ENCODE results near the gene MRPL28.
"Not testable (repeated sequence)": the region's sequence is repeated elsewhere in the genome, so short reads cannot be mapped to it uniquely, and the experiment has no call there.

MRPL28 gene

DNA sequence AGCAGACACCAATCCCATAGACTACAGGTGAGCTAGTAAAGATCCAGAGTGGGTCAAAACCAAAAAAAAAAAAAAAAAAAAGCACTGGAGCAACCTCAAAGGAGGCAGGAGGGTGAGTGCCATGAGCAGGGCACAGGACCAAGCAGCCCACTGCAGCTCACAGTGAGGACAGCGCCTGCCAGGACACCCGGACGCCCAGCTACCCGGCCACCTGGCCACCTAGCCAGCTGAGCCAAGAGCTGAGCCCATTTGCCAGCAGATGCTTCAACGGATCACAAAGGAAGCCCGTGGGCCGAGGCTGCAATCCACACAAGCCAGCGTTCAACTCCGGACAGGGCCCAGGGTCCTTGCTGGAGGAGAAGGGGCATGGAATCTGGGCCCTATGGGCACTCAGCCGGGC is 32.9 kb downstream of the MRPL28 start:
- DNase-seq, result no peak

DNA sequence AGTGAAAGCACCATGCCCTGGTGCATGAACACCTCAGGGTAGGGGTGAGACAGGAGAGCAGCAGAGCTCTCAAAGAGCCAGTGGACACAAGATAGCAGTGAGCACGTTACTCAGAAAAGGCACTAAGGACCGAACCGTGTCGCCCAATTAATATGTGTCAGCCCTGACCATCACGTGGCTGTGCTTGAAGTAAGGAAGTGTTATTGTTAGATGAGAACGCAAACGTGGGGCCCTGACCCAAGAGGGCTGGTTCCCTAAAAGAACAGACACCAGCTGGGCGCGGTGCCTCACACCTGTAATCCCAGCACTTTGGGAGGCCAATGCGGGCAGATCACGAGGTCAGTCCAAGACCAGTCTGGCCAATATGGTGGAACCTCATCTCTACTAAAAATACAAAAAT is 34.1 kb downstream of the MRPL28 start:
- no peak for DNase-seq

DNA sequence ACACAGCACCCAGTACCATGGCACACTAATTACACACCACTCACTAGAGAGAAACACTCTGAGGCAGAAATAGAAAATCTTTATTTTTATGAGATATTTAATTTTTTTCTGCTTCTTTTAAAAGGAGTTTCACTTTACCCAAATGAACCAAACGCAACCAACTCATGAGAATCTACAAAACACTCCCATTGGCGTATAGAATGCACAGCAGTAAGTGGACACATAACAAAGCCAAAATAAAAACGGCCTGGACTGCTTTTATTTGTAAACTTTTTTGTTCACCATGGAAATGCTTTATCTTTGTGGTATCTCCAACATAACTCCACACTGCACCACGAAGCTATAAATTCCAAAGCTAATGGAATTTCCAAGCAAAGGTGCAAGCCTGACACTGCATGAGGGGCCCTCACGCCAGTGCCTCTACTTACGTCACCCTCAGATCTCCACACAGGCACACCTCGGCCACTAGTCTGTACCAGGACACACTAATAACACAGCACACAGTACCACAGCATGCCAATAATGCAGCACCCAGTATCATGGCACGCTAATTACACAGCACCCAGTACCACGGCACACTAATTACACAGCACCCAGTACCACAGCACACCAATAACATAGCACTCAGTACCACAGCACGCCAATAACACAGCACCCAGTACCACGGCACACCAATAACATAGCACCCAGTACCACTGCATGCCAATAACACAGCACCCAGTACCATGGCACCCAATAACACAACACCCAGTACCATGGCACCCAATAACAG is 35.3 kb downstream of the MRPL28 start:
- DNase-seq, result not testable (repeated sequence)

DNA sequence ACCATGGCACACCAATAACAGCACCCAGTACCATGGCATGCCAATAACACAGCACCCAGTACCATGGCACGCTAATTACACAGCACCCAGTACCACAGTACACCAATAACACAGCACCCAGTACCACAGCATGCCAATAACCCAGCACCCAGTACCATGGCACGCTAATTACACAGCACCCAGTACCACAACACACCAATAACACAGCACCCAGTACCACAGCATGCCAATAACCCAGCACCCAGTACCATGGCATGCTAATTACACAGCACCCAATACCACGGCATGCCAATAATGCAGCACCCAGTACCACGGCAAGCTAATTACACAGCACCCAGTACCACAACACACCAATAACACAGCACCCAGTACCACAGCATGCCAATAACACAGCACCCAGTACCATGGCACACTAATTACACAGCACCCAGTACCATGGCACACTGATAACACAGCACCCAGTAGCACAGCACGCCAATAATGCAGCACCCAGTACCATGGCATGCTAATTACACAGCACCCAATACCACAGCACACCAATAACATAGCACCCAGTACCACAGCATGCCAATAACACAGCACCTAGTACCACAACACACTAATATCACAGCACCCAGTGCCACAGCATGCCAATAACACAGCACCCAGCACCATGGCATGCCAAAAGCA is 36.0 kb downstream of the MRPL28 start:
- not testable (repeated sequence) for DNase-seq

DNA sequence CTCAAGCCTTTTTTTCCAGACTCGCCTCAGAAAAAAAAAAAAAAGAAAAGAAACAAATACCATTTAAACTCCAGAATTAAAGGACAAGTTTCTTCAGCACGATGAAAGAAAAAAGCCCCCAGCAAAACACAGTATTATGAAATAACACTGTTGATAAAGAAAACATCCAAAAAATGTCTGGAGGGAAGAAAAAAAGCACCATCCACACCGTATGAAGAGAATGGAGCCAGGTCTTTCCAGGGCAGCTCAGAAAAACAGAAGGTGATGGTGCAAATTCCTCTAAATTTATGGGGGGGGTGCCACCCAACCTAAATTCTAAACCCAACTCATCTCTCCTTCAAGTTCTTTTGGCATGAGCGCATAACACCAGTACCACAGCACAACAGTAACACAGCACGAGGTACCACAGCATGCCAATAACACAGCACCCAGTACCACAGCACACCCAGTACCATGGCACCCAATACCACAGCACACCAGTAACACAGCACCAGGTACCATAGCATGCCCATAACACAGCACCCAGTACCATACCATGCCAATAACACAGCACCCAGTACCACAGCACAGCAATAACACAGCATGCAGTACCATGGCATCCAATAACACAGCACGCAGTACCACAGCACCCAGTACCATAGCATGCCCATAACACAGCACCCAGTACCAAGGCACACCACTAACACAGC is 36.8 kb downstream of the MRPL28 start:
- no peak for DNase-seq

DNA sequence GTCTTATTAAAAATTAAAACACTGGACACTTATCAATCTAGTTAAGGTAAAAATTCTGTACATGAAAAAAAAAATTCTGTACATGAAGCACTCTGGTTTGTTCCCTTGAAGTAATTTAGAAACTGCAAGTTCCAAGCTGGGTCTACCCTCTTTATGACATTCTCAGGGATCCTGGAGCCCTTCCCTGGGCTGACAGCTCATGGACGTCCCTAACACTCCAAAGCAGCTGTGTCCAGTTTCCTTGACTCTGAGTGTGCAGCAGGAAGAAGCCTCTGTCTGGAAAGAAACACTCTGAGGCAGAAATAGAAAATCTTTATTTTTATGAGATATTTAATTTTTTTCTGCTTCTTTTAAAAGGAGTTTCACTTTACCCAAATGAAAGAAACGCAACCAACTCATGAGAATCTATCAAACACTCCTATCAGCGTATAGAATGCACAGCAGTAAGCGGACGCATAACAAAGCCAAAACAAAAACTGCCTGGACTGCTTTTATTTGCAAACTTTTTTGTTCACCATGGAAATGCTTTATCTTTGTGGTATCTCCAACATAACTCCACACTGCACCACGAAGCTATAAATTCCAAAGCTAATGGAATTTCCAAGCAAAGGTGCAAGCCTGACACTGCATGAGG is 39.0 kb downstream of the MRPL28 start:
- not testable (repeated sequence) for DNase-seq

DNA sequence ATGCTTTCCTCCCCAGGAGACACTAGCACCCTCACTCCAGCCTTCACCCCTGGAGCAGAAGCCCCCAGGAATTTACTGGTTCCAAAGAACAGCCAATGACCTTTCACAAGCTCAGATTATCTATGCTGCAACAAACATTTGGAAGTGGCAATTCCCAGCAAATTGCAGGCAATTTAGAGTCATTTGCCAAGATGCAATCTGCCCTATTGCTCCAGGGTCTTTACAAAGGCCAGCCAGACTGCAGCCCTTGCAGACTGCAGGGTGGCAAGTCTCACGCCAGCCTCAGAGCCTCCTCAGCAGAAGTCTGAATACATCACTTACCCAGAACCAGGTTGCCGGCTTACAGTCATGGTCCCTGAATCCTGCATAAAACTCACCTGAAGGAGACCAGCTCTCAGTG is 39.6 kb downstream of the MRPL28 start:
- DNase-seq, result no peak

DNA sequence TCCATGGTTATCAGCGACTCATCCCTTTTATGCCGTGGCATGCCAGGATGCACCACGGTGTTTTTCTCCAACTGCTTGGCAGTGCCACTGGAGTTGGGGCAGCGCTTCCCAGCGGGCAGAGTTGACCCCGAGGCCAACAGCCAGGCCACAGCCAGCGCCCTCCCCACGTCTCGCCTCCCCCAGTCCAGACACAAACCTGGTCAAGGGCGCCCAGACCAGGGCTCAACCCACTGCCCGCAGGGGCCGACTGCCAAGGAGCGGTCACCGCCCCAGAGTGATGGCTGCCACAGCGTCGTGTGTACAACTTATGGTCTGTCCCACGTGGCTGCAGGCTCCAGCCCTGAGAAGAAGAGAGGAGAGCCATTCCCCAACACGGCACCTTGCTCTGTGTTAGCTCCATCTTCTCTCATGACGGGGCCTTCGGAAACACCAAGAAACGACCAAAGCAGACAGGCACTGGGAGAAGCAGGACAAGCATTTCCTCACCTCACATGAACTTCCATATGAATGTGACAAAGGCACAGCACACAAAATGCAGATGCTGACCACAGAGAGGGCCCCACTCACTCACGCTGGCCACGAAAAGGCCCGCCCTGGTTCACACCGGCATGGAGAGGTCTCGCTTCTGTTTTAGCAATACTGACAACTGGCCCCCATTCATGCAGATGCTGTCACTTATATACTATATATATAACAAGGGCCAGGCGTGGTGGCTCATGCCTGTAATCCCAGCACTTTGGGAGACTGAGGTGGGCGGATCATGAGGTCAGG is 44.8 kb downstream of the MRPL28 start:
- no peak for DNase-seq

DNA sequence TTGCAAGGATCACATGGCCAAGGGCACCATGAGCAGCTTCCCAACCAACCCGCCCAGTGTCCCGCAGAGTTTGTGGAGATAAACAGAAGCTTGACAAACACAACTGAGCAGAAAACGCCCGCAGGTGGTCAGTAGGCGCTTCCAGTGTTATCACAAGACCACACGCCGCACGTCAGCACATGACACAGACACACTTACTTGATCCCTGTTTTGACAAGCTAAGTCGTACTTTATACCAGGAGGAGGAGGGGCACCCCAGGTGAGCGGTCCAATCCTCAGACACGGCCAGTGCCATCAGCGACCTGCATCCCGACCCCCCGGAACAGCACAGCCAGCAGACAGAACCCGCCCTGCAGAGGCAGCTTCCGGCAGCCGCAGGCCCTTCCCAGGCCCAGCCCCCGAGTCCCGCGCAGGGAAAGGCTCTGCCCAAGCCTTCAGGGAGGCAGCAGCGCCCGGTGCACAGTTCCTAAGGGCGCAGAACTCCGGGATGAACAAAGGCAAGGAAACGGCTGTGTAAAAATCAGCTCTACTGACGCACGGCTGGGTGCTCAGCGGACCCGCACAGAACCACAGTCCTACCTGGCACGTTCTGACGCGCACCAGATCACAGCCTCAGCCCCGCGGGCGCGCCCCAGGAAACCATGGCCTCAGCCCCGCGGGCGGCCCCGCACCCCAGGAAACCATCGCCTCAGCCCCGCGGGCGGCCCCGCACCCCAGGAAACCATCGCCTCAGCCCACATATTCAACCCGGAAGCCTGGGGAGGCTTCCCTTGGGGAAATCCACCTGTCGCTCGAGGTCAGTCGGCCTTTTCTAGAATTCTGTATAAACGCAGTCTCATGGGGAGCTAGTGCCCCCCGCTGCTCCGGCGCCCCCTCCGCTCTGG is 45.6 kb downstream of the MRPL28 start:
- DNase-seq, result peak; percentile 63

DNA sequence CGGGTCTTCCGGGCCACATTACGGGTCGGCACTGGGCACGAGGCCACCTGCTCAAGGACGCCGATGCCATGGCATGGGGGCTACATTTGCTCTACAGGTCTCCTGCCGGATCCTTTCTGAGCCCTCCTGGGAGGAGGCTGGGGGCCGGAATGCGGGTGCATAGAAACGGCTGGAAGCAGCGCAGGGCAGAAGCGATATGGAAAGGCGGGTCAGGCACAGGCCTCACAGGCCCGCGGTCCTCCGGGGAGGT is 46.2 kb downstream of the MRPL28 start:
- no peak for DNase-seq

DNA sequence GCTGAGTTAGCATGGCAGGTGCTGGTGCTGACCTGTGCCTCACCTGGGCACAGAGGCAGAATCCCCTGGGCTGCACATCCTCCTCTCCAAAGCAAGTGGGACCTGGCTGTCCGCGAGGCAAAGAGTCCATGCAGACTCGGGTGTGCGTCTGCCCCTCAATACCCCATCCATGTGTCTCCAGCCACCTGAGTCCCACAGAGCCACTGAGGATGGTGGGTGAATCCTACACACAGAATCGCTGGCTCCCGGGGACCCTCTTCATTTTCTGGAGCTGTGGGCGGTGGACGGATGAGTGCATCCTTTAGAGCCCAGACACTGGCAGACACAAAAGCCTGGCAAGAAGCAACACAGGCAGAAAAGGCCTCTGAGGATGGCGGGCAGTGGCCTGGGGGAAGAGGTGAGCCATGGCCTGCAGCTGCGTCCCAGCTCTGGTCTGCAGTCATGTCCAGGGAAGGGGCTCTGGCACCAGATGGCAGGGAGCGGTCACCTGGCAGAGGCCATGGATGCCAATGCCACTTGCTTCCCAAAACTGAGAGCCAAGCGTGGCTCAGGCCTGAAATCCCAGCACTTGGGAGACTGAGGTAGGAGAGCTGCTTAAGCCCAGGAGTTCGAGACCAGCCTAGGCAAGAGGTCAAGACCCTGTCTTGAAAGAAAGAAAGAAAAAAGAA is 47.7 kb downstream of the MRPL28 start:
- no peak for DNase-seq

DNA sequence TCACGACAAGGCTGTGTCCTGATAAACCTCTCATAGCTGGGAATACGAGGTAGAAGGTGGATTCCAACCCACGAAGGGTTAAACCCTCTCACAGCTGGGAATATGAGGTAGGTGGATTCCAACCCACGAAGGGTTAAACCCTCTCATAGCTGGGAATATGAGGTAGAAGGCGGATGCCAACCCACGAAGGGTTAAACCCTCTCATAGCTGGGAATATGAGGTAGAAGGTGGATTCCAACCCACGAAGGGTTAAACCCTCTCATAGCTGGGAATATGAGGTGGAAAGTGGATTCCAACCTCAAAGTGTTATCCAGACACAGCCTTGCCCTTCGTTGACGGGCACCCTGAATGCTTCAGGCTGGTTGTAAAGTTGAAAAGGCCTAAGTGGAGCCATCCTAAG is 48.8 kb downstream of the MRPL28 start:
- DNase-seq, result no peak

DNA sequence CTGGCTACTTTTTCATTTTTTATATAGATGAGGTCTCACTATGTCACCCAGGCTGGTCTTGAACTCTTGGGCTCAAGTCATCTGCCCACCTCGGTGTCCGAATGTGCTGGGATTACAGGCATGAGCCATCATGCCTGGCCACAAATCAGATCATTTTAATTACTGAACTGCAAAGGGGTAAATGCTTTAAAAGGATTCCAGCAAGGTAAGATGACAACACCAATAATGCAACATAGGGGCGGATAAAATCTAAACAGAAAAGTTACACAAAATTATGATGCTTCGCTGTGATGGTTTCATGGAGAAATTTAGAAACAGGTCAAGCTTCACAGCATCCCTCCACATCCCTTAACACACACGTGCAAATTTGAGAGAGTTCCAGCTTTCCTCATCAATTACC is 50.1 kb downstream of the MRPL28 start:
- DNase-seq, result no peak

DNA sequence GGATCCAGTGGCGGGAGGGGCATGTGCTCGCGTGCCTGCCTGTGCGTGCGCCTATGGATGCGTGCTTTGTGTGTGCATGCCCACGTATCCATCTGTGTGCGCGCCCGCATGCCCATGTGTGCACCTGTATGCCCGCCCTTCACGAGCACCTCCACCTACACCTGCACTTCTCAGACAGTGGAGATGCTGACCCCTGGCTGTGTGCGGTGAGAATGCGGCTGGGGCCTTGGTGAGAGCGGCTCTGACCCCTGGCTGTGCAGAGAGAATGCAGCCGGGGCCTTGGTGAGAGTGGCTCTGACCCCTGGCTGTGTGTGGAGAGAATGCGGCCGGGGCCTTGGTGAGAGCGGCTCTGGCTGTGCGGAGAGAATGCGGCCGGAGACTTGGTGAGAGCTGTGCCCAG is 51.7 kb downstream of the MRPL28 start:
- DNase-seq, result no peak

DNA sequence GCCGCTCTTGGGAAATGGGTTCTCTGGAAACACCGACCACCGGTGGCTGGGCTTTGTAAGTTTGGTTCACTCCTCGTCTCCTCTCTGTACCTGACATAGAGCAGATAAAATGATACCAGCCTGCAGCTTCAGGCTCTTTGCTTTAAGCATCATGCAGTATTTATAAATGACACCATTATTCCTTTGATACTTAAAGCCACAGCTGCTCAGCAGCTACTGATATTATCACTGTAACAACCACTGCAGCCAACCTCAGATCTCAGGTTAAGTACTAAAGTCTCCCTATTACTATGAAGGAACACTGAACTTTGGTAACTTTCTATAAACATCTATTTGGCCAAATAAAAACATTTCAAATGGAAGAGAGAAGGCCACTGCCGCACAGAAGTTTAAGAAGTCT is 52.8 kb downstream of the MRPL28 start:
- no peak for DNase-seq
